Effector memory CD4-positive, alpha-beta T cell (primary cell): ENCODE data around the gene GRIK5.
"Not testable (repeated sequence)": the region's sequence is repeated elsewhere in the genome, so short reads cannot be mapped to it uniquely, and the experiment has no call there.

Experiments used
- DNase-seq, 3 donors: peaks; one replicate each; pipeline ENCODE4 v3.0.0-alpha.2; 2020
- H3K27ac ChIP-seq: 2 replicates; pipeline ENCODE4 v1.7.0; 2013; ENCODE audit warnings: mild to moderate bottlenecking, low read length, moderate library complexity; ENCODE audit not compliant: insufficient read depth, poor library complexity, severe bottlenecking
- H3K27me3 ChIP-seq: replicated peaks from 2 replicates; pipeline ENCODE4 v1.7.0; 2013; ENCODE audit warnings: mild to moderate bottlenecking, low read length; ENCODE audit not compliant: insufficient read depth, control insufficient read depth, poor library complexity, severe bottlenecking
- H3K36me3 ChIP-seq: 2 replicates; pipeline ENCODE4 v1.7.0; 2013; ENCODE audit warnings: mild to moderate bottlenecking, low read length, moderate library complexity; ENCODE audit not compliant: control insufficient read depth, insufficient read depth
- H3K4me1 ChIP-seq: 2 replicates; pipeline ENCODE4 v1.7.0; 2013; ENCODE audit warnings: low read length, mild to moderate bottlenecking; ENCODE audit not compliant: control insufficient read depth, insufficient read depth, poor library complexity, severe bottlenecking
- H3K4me3 ChIP-seq: 2 replicates; pipeline ENCODE4 v1.7.0; 2013; ENCODE audit warnings: low read length, low read depth, mild to moderate bottlenecking; ENCODE audit not compliant: insufficient read depth, poor library complexity, severe bottlenecking
- H3K9me3 ChIP-seq: 2 replicates; pipeline ENCODE4 v1.7.0; 2013; ENCODE audit warnings: mild to moderate bottlenecking, low read length, moderate library complexity; ENCODE audit not compliant: control insufficient read depth

GRIK5 gene

DNA sequence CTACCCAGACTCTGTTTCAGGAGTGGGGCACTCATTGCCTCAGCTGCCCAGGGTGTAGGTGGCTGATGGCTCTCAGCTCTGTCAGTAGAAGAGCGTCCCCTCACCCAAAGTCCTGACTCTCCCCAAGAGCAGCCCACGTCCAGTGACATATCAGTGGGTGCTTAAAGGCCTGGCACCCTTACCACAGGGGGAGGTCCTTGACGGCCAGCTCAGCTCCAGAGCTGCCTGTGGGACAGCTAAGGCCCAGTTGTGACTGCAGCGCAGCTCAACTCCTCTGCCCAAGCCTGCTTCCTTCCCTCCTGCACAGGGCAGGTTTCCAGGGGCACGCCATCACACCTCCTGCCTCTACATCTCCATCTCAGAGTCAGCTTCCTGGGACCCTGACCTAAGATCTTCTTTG, 32.4 kb downstream of the GRIK5 start:
- H3K9me3 ChIP-seq, result no peaks in the 10 kb centered on the region
- no peak overlapping the region for H3K27ac ChIP-seq
- H3K36me3 ChIP-seq, result no peaks in the 10 kb centered on the region
- DNase-seq, result no peak
- H3K27me3 ChIP-seq, result no peaks in the 10 kb centered on the region
- no peak overlapping the region for H3K4me3 ChIP-seq
- H3K4me1 ChIP-seq, result no peaks in the 10 kb centered on the region

DNA sequence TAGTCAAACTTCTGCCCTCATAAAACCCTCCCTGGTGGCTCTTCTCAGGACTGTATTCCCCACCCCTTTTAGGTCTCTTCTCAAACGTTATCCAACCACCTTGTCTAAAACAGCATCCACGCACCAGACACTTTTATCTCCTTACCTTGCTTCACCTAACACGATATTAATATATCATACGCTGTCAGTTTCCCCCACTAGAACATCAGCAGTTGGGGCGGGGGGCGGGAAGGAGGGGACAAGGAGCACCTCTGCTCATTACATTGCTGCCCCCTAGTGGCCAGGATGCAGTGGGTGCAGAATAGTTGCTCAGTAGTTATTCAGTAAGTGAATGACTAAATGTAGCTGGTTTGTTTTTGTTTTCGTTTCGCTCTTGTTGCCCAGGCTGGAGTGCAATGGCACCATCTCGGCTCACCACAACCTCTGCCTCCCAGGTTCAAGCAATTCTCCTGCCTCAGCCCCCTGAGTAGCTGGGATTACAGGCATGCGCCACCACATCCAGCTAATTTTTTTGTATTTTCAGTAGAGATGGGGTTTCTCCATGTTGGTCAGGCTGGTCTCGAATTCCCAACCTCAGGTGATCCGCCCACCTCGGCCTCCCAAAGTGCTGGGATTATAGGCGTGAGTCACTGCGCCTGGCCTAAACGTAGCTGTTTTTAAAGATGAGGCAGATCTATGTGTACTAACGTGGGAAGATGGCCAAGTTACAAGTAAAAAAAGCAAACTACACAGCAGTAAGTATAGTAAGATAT, 35.2 kb downstream of the GRIK5 start:
- H3K27ac ChIP-seq, H3K4me3 ChIP-seq, H3K27me3 ChIP-seq, H3K9me3 ChIP-seq, H3K4me1 ChIP-seq, H3K36me3 ChIP-seq: not testable (repeated sequence)
- DNase-seq, result peak; percentile 11 to 54 (median 29)

DNA sequence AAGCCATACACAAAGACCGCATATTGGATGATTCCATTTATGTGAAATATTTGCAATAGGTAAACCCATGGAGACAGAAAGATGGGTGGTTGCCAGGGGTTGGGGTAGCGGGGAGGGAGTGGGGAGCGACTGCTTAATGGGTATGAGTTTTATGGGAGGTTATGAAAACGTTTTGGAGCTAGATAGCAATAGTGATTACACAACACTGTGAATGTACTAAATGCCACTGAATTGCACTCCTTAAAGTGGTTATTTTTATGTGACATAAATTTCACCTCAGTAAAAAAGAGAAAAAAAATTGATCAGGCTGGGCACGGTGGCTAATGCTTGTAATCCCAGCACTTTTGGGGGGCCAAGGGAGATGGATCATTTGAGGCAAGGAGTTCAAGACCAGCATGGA, 36.6 kb downstream of the GRIK5 start:
- no peaks in the 10 kb centered on the region for H3K4me1 ChIP-seq
- no peaks in the 10 kb centered on the region for H3K36me3 ChIP-seq
- H3K27ac ChIP-seq, result no peak overlapping the region
- no peak for DNase-seq
- no peak overlapping the region for H3K4me3 ChIP-seq
- no peaks in the 10 kb centered on the region for H3K27me3 ChIP-seq
- H3K9me3 ChIP-seq, result no peaks in the 10 kb centered on the region

DNA sequence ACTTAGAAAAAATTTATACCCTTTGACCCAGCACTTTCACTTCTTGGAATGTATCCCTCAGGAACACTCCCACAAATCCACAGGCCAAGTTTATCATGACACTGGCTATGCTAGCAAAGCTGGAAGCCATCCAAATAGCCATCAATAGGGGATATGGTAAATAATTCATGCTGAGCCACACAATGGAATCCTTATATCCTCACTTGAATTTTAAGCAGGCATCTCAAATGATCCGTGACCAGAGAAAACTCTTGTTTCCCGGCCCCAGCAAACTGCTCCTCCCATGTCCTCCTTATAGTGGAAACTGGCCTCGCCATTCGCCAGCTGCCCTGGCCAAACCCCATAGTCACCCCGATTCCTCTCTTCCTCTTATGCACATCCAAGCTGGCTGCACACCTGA, 37.6 kb downstream of the GRIK5 start:
- no peak overlapping the region for H3K27ac ChIP-seq
- H3K4me1 ChIP-seq, result no peaks in the 10 kb centered on the region
- no peaks in the 10 kb centered on the region for H3K27me3 ChIP-seq
- no peaks in the 10 kb centered on the region for H3K9me3 ChIP-seq
- H3K4me3 ChIP-seq, result no peak overlapping the region
- no peak for DNase-seq
- H3K36me3 ChIP-seq, result no peaks in the 10 kb centered on the region

DNA sequence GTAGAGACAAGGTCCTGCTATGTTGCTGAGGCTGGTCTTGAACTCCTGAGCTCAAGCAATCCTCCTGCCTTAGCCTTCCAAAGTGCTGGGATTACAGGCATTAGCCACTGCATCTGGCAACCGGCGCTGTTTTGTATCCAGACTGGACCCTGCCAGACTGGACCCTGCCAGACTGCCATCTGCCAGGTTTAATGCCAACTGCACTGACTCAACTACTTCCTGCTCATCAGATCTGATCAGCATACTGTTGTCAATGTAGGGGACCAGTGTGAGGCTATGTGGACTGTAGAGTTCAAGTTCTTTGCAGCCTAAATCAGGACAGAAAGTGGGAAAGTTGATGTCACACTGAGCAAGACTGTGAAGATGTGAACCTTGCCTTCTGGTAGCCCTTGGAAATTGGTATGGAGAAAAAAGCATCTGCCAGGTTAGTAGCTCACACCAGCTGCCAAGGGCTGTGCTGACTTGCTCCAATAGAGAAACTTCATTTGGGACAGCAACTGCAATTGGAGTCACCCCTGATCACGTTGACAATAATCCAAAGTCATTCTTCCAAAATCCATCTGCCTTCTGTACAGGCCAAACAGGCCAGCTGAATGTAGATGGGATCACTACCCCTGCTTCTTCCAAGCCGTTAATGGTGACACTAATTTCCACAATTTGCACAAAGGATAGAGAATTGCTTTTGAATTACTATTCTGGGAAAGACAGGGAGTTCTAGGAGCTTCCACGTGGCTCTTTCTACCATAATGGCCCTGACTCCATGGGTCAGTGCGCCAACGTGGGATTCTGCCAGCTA, 39.2 kb downstream of the GRIK5 start:
- DNase-seq, result no peak
- no peaks in the 10 kb centered on the region for H3K4me1 ChIP-seq
- H3K9me3 ChIP-seq, result no peaks in the 10 kb centered on the region
- no peaks in the 10 kb centered on the region for H3K27me3 ChIP-seq
- H3K36me3 ChIP-seq, result no peaks in the 10 kb centered on the region
- no peak overlapping the region for H3K27ac ChIP-seq
- H3K4me3 ChIP-seq, result no peak overlapping the region

DNA sequence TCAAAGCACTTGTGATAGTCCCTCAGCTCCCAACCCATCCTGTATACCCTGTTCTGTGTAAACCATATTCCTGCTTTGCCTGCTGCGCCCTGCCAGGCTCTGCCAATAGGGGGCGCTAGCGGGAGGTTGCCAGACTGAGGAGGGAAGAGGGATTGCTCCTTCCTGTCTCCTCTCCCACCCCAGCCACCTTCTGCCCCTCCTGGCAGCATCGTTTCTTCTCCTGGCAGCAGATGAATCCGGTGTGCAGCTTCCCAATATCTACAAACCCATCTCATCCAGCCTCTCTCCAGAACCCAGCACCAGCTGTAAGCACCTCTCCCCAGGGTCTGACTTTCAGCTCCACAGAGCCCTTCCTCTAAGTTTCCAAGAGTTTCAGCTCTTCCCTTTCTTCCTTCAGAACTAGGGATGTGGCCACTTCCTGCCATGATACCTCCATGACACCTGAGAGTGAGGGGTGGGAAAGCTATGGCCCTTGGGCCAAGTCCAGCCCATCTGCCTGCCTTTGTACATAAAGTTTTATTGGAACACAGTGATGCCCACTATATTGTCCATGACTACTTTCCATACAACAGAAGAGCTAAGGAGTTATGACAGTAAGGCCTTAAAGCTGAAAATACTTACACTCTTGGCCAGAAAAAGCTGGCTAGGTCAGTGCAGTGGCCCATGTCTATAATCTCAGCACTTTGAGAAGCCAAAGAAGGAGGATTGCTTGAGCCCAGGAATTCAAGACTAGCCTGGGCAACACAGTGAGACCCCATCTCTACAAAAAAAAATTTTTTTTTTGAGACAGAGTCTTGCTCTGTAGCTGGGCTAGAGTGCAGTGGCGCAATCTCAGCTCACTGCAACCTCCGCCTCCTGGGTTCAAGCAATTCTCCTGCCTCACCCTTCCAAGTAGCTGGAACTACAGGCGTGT, 41.4 kb downstream of the GRIK5 start:
- H3K4me3 ChIP-seq, result no peak overlapping the region
- no peak for DNase-seq
- H3K4me1 ChIP-seq, result no peaks in the 10 kb centered on the region
- no peaks in the 10 kb centered on the region for H3K9me3 ChIP-seq
- no peak overlapping the region for H3K27ac ChIP-seq
- no peaks in the 10 kb centered on the region for H3K27me3 ChIP-seq
- H3K36me3 ChIP-seq, result no peaks in the 10 kb centered on the region

DNA sequence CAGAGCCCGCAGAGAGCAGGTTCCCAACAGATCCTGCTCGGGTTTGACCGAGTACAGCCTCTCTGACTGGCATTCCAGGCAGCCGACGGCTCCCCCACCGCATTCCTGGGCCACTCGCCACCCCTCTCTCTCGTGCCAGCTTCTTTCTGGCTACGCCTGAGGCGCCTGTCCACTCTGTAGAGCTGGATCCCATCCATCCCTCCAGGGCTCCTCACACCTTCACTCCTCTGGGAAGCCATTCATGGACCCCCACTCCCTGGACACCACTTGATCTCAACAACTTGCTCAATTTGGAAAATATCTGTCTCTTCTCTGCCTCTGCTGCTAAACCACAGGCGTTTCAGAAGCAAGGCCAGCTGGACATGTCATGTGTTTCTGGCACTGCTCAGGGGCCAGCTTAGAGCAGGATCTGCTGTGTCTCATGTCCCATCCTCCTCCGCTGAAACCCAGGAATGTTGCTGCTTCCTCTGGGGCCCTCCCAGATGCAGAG, 45.3 kb downstream of the GRIK5 start:
- Histone ChIP-seq H3K4me1 (no peaks in the 10 kb centered on the region), H3K27ac (no peak overlapping the region), H3K4me3 (no peak overlapping the region), H3K27me3 (no peaks in the 10 kb centered on the region), H3K36me3 (no peaks in the 10 kb centered on the region), H3K9me3 (no peaks in the 10 kb centered on the region)
- no peak for DNase-seq

DNA sequence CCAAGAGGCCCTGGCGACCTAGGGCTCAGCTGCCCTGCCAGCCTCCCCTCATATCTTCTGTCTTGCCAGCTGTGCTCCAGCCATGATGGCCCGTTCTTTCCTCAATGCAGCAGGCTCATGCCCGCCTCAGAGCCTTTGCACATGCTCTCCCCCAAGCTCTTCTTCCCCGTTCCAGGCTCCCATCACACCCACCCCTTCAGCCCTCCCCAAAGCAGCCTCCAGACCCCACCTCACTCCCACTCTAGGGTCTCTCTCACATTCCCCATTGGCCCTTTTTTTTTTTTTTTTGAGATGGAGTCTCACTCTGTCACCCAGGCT, 46.1 kb downstream of the GRIK5 start:
- Histone ChIP-seq H3K27me3 (no peaks in the 10 kb centered on the region), H3K27ac (no peak overlapping the region), H3K36me3 (no peaks in the 10 kb centered on the region), H3K4me1 (no peaks in the 10 kb centered on the region), H3K9me3 (no peaks in the 10 kb centered on the region), H3K4me3 (no peak overlapping the region)
- DNase-seq, result no peak

DNA sequence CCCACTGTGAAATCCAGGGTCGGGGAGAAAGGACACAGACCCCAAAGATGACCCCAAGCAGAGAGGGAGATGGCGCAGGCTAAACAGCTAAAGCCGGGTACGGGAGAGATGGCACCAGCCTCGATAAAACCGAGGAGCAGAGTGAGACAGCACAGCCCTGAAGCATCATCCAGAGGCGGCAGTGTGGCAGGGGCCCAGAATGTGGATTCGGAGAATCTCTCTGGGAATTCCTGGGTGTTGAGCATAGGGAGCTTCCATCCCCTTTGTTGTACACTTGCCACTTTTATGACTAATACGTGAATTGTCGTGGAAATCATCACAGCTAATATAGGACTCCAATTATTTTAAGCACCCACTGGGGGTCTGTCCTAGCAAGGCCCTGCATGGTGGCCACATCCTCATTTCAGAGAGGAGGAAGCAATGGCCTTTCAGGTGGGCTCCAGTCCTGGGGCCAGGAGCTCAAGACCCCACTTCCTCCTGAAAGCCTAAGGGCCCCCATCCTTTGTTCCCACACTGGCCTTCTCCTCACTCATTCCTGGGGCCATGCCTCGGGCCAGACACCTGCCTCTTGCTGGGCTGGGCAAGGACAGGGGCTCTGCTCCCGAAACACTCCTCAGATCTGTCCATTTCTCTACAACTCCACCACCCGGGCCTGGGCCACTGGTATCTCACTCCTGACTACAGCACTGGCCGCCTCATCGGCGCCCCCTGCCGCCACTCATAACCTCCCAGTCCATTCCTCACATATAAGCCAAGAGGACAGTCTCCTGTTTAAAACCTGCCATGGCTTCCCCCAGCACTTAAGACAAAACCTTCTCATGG, 46.7 kb downstream of the GRIK5 start:
- H3K27me3 ChIP-seq, result no peaks in the 10 kb centered on the region
- no peak for DNase-seq
- H3K36me3 ChIP-seq, result no peaks in the 10 kb centered on the region
- H3K27ac ChIP-seq, result no peak overlapping the region
- H3K4me1 ChIP-seq, result no peaks in the 10 kb centered on the region
- H3K4me3 ChIP-seq, result no peak overlapping the region
- H3K9me3 ChIP-seq, result no peaks in the 10 kb centered on the region
